ENCODE results near the gene MS4A14. TPM values are rescaled to one million over a fixed set of nuclear protein-coding genes. Genes with fewer than 3 reads are reported as not detected.

Gene MS4A14
- total and polyA plus RNA-seq, 2 of the 8 experiments (the other 6 are each of a cell fraction or from before 2014, with no cell fraction given), result not detected

DNA sequence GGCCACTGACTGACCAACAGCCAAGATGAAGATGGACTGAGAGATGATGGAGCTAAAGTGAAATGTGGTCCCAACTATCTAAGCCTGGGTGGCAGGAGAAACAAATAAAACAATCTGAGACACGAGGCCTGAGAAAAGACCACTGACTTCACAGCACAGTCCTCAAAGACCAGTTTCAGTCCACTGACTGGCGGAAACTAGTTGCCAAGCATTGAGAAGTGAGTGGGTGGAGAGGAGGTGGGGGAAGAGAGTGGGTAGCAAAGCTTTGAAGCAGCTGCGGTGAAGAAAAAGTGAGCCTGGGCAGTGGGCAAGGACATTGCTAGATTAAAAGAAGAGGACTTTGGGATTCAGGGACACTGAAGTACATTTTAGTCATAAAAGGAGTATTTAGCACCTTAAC lies 61.3 kb downstream of the MS4A14 start:
- H3K27ac ChIP-seq (ENCODE audit: low read depth, low read length), result no peak overlapping the region
- H3K14ac ChIP-seq (ENCODE audit: insufficient read length), result no peak overlapping the region
- H3K9me3 ChIP-seq (ENCODE audit: insufficient read depth in 2 of 2, low read depth in 1 of 2, low read length in 1 of 2), result no peaks in the 10 kb centered on the region
- H4K5ac ChIP-seq (ENCODE audit: insufficient read length, low read depth, low read length), result no peak overlapping the region
- no peaks in the 10 kb centered on the region for H3K79me2 ChIP-seq (ENCODE audit: control insufficient read depth in 1 of 2, insufficient read depth in 2 of 2, low read length in 2 of 2)
- no peak overlapping the region for H4K91ac ChIP-seq (replicated peaks; ENCODE audit: insufficient read length, low read length)
- H3K4me2 ChIP-seq (ENCODE audit: insufficient read depth in 1 of 2, low read depth in 2 of 2, low read length in 2 of 2), result no peak overlapping the region
- H3K56ac ChIP-seq (replicated peaks; ENCODE audit: insufficient read length, low read depth, low read length), result no peak overlapping the region
- H3K4me3 ChIP-seq (ENCODE audit: extremely low read depth in 1 of 4, insufficient read depth in 2 of 4, low read depth in 3 of 4, low read length in 4 of 4), result no peak overlapping the region
- no peak for FAIRE-seq
- H3K4me1 ChIP-seq (replicated peaks in 1 of 4; ENCODE audit: control insufficient read depth in 3 of 4, insufficient read depth in 4 of 4, low read length in 3 of 4), result no peaks in the 10 kb centered on the region
- POLR2A ChIA-PET (ENCODE audit: partially characterized antibody), result no interaction called here
- no peak overlapping the region for H3K9ac ChIP-seq (replicated peaks in 1 of 4; ENCODE audit: extremely low read depth in 1 of 4, low read depth in 3 of 4, low read length in 3 of 4)
- TF ChIP-seq, protein P1, sequence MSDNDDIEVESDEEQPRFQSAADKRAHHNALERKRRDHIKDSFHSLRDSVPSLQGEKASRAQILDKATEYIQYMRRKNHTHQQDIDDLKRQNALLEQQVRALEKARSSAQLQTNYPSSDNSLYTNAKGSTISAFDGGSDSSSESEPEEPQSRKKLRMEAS (IDR thresholded peaks at IDR 0.05), result no peak
- TF ChIP-seq ZNF274 (IDR thresholded peaks at IDR 0.05; ENCODE audit: borderline replicate concordance, extremely low read depth, low read length) (no peak), TCF12 (IDR thresholded peaks at IDR 0.05; ENCODE audit: low read depth, low read length) (no peak), SIN3A (conservative IDR thresholded peaks at IDR 0.05 in 1 of 2, IDR thresholded peaks at IDR 0.05 in 1 of 2; ENCODE audit: low read depth in 1 of 2, low read length in 2 of 2) (no peak), BRCA1 (IDR thresholded peaks at IDR 0.05; ENCODE audit: low read depth, low read length) (no peak), EP300 (IDR thresholded peaks at IDR 0.05; ENCODE audit: borderline replicate concordance in 1 of 2, low read depth in 2 of 2, low read length in 2 of 2) (no peak), SIRT6 (IDR thresholded peaks at IDR 0.05; ENCODE audit: low read length) (no peak), SUZ12 (IDR thresholded peaks at IDR 0.05; ENCODE audit: low read length) (no peak), GTF2F1 (IDR thresholded peaks at IDR 0.05; ENCODE audit: borderline replicate concordance, low read depth, low read length) (no peak), YY1 (IDR thresholded peaks at IDR 0.05; ENCODE audit: low read depth, low read length) (no peak), SP4 (IDR thresholded peaks at IDR 0.05; ENCODE audit: low read length) (no peak)
- no peak overlapping the region for H2BK120ac ChIP-seq (replicated peaks; ENCODE audit: low read depth, low read length)
- H2AFZ ChIP-seq (ENCODE audit: low read length), result no peak overlapping the region
- CTCF ChIA-PET (ENCODE audit: partially characterized antibody), result interaction anchor here (1.0 to 1.4 kb wide), 2 partner anchors 28 to 112 kb away, joined by 3 to 6 read pairs; no protein-coding TSS in a partner anchor
- no peak overlapping the region for H2BK20ac ChIP-seq (ENCODE audit: low read length)
- H3K27me3 ChIP-seq (replicated peaks in 1 of 4; ENCODE audit: control insufficient read depth in 3 of 4, extremely low read depth in 1 of 4, insufficient read depth in 3 of 4, low read length in 3 of 4), result no peaks in the 10 kb centered on the region
- H3K4ac ChIP-seq (replicated peaks; ENCODE audit: insufficient read length, low read depth, low read length), result no peak overlapping the region
- H3K36me3 ChIP-seq (ENCODE audit: control insufficient read depth in 2 of 4, insufficient read depth in 4 of 4, low read length in 3 of 4), result no peaks in the 10 kb centered on the region
- H2BK5ac ChIP-seq (ENCODE audit: low read depth, low read length), result no peak overlapping the region
- H2BK12ac ChIP-seq (ENCODE audit: low read depth, low read length), result no peak overlapping the region
- H4K8ac ChIP-seq (ENCODE audit: extremely low read depth, insufficient read depth, low read length), result no peak overlapping the region
- no peak overlapping the region for H3K23ac ChIP-seq (ENCODE audit: insufficient read length)
- no peak overlapping the region for H2AK5ac ChIP-seq (ENCODE audit: low read depth, low read length)
- WGBS, 2 experiments (ENCODE audit: extremely low coverage in 1 of 2, insufficient coverage in 1 of 2, insufficient read length in 1 of 2, insufficient replicate concordance in 2 of 2, low coverage in 1 of 2, low lambda C conversion rate in 2 of 2, missing lambda C conversion rate in 1 of 2), result 95% methylated on average over 3 of the region's 3 CpGs; no CpG with 5 or more reads in 1 of the 2 experiments
- H3K79me1 ChIP-seq (ENCODE audit: low read depth, low read length), result no peaks in the 10 kb centered on the region
- H3K23me2 ChIP-seq (ENCODE audit: low read depth, low read length), result no peaks in the 10 kb centered on the region
- no peak for DNase-seq (ENCODE audit: low read depth in 1 of 2, low spot score in 2 of 2)
- H3K18ac ChIP-seq (ENCODE audit: extremely low read depth, low read length), result no peak overlapping the region
- H2BK15ac ChIP-seq (ENCODE audit: low read length), result no peak overlapping the region
- no peaks in the 10 kb centered on the region for H4K20me1 ChIP-seq (replicated peaks in 1 of 2; ENCODE audit: control insufficient read depth in 1 of 2, insufficient read depth in 2 of 2, low read length in 2 of 2)

Data from H1 (cell line).